Measurements from ENCODE around the gene NME3. TPM values are rescaled to one million over a fixed set of nuclear protein-coding genes. Genes with fewer than 3 reads are reported as not detected.

NME3 gene
- total and polyA plus RNA-seq, 12 donors = 0.95 to 1,073 (median 181) TPM

- intact Hi-C loops (cut with DNase I) = no loop called here
- DNase-seq = peak; percentile 62 to 92 (median 86)
- H3K9me3 ChIP-seq (replicated peaks in 1 of 3) = no peaks in the 10 kb centered on the region
- no peak overlapping the region for H3K4me3 ChIP-seq
- peaks cover 23 to 26% of the 10 kb centered on the region in 2 donors for H3K4me1 ChIP-seq (replicated peaks in 1 of 2)
- peak in 1 of 2 donors; percentile 49 for TF ChIP-seq POLR2A (IDR thresholded peaks at IDR 0.05)
- TF ChIP-seq CTCF (IDR thresholded peaks at IDR 0.05) = no peak
- 46 to 69% (median 55%) methylated on average over 4 to 27 of the region's 27 CpGs for WGBS, 4 donors
- H3K36me3 ChIP-seq (replicated peaks in 1 of 2) = peaks cover 0 to 44% of the 10 kb centered on the region in 2 donors
- peak overlapping the region; percentile 30 to 95 (median 83) for H3K27ac ChIP-seq
- no peaks in the 10 kb centered on the region for H3K27me3 ChIP-seq
Observed at GRCh38 chr16:1779741-1780676, 8.7 kb upstream of the NME3 start.

- peaks cover 0 to 44% of the 10 kb centered on the region in 2 donors for H3K36me3 ChIP-seq (replicated peaks in 1 of 2)
Observed at GRCh38 chr16:1779234-1779701, 7.9 kb upstream of the NME3 start.

DNA sequence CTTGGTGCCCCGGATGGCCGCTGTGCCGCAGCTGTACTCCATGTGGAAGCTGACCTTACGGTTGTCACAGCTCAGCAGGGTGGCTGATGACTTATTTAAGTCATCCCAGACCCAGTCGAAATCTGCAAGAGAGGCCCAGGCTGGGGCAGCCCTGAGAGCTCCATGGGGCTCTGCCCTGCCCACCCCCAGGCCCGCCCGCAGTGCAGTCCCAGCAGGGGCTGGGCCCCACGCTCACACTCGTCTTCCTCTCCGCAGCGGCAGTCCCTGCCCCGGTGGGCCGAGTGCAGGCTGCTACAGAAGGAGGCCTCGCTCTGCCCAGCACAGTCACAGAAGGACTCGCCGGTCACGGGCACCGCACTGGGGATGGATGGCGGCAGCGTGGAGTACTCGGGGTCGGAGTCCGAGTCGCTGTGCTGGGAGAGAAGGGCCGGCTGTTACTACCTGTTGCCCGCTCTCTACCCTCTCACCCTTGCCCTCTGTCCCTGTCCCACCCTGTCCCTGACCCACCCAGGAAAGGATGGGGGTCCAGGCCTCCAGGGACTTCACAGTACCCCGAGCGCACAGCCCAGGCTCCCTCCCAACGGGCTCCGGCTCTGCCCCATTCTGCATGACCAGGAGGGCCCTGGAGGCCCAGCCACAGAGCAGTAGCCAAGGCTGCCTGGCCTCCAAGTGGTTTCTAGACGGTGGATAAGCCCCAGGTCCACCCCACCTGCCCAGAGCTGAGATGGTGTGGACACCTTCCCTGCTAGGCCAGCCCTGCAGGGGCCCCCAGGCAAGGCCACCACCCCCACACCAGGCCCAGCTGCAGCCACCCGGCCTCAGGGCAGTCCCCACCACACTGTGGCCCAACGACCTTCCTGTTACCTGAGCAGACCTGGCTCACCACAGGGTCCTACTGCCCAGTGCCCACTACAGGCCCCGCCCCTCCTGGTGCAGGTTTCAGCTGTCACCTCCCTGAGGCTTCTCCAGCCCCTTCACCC lies 7.1 kb upstream of the NME3 start:
- intact Hi-C loops (cut with DNase I) = no loop called here
- DNase-seq = no peak
- no peaks in the 10 kb centered on the region for H3K27me3 ChIP-seq
- no peaks in the 10 kb centered on the region for H3K9me3 ChIP-seq (replicated peaks in 1 of 3)
- no peak overlapping the region for H3K4me3 ChIP-seq
- WGBS, 4 donors = 76 to 85% (median 82%) methylated on average over 3 to 34 of the region's 34 CpGs
- peak overlapping the region in 4 of 5 donors; percentile 70 to 95 (median 84) for H3K27ac ChIP-seq
- H3K36me3 ChIP-seq (replicated peaks in 1 of 2) = peaks cover 0 to 44% of the 10 kb centered on the region in 2 donors
- peaks cover 37 to 40% of the 10 kb centered on the region in 2 donors for H3K4me1 ChIP-seq (replicated peaks in 1 of 2)
- TF ChIP-seq CTCF (IDR thresholded peaks at IDR 0.05) = no peak
- TF ChIP-seq POLR2A (IDR thresholded peaks at IDR 0.05) = no peak

More at GRCh38 chr16:1779234-1779701, 7.9 kb upstream of the NME3 start:
- H3K4me1 ChIP-seq (replicated peaks in 1 of 2) = peaks cover 30 to 33% of the 10 kb centered on the region in 2 donors
- H3K27ac ChIP-seq = peak overlapping the region in 4 of 5 donors; percentile 70 to 95 (median 84)
- H3K9me3 ChIP-seq (replicated peaks in 1 of 3) = no peaks in the 10 kb centered on the region
- no peak overlapping the region for H3K4me3 ChIP-seq
- peak in 1 of 7 donors; percentile 31 for DNase-seq
- no peaks in the 10 kb centered on the region for H3K27me3 ChIP-seq
- 45 to 85% (median 77%) methylated on average over 2 to 8 of the region's 8 CpGs for WGBS, 4 donors
- TF ChIP-seq POLR2A (IDR thresholded peaks at IDR 0.05) (no peak), CTCF (IDR thresholded peaks at IDR 0.05) (no peak)
- intact Hi-C loops (cut with DNase I) = no loop called here
